NB4 (cell line): ENCODE results near the gene DOCK9.

ENCODE experiments used
- CTCF ChIP-seq: IDR thresholded peaks from one replicate; pipeline ENCODE4 v1.5.1; 2012; ENCODE audit warnings: low read depth, low read length
- POLR2A ChIP-seq: IDR thresholded peaks from 2 replicates; pipeline ENCODE4 v1.6.1; 2011; ENCODE audit warnings: mild to moderate bottlenecking; ENCODE audit not compliant: insufficient read length; ENCODE audit errors: extremely low read depth
- TF ChIP-seq, protein P1 (sequence below): IDR thresholded peaks from 2 replicates; pipeline ENCODE4 v1.6.1; 2011; ENCODE audit warnings: low read depth, low read length

- TF ChIP-seq CTCF (no peak), POLR2A (no peak)
- TF ChIP-seq, protein P1, sequence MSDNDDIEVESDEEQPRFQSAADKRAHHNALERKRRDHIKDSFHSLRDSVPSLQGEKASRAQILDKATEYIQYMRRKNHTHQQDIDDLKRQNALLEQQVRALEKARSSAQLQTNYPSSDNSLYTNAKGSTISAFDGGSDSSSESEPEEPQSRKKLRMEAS: no peak
These were observed 84.5 kb downstream of the DOCK9 start for GRCh38 chr13:98893371-98893770.
